Activated effector memory CD4-positive, alpha-beta T cell treated with Interleukin-2 at 50 U/mL for 16 hours (primary cell): Measurements from ENCODE around the gene ZHX3.

Experiments used
- DNase-seq: peaks from one replicate; pipeline ENCODE4 v3.0.0-alpha.2; 2020

Gene ZHX3

DNA sequence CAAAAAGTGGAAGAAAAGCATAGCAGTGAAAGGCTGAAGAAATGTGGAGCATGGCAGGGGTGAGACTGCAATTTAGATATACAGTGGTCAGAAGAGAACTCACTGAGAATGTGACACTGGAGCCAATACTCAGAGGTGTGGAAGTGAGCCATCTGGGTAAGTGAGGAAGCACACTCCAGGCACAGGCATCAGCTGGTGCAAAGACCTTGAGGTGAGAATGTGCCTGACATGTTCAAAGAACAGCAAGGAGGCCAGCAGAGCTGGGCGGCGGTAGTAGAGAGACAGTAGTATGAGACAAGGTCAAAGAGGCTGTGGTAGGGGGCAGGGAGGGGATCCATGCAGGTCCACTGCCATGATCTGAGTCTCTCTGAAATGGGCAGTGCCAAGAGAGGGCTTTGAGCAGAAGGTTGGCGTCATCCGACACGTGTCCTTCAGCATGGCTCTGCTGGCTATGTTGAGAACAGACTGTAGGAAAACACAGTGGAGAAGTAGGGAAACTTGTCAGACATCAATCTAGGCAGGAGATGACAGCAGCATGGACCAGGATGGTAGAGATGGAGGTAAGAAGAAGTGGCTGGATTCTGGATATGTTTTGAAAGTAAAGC is 95.8 kb downstream of the ZHX3 start:
- no peak for DNase-seq

DNA sequence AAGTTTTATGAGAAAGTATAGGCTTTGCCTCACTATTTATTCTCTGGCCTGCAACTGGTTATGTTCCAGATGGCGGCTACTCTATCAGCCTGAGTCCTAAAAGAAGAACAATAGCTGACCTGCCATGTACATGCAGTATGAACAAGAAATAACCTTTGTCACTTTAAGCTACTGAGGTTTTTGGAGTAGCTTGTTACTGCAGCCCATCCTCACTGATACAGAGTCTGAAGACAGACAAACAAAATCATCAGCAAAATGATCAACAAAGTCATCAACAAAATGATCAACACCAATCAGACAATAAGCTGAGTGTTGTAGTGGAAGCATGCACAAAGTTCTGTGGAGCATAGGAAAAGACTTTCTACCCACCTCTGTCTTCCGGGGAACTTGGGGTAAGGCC is 97.7 kb downstream of the ZHX3 start:
- no peak for DNase-seq

- no peak for DNase-seq
Measured at GRCh38 chr20:41218466-41218865, 99.1 kb downstream of the ZHX3 start.

DNA sequence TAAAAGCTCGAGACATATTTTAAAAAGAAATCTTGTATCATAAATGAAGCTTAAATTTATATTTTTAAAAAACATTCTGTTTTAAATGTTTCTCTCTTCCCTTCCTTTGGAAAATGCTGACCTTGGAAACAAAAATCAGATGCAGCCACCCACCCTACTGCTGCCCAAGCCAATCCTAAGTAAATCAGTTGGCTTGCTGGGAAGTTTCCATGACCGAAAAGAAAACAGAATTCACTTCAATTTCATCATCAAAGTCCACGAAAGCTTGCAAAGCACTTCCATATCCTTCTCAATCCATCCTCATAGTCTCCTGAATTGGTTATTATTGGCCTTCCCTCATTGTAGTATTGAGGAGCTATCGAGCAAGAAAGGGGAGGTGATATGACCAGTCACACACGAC is 100.1 kb downstream of the ZHX3 start:
- DNase-seq: no peak

DNA sequence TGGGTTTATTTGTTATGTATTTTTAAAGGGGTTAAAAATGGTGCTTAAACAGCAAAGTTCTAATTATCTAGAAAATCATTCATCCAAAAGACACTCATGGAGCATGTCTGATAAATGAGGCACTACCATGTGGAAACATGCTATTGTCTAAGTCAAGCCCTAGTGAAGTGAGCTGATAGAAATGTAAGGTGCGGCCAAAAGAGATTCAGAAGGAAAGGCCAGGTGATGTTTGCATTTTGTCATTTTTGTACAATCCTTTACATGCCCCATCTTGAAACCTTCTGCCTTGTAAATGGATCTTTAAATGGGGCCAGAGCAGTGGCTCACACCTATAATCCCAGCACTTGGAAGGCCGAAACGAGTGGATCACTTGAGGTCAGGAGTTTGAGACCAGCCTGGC is 102.9 kb downstream of the ZHX3 start:
- DNase-seq: no peak

DNA sequence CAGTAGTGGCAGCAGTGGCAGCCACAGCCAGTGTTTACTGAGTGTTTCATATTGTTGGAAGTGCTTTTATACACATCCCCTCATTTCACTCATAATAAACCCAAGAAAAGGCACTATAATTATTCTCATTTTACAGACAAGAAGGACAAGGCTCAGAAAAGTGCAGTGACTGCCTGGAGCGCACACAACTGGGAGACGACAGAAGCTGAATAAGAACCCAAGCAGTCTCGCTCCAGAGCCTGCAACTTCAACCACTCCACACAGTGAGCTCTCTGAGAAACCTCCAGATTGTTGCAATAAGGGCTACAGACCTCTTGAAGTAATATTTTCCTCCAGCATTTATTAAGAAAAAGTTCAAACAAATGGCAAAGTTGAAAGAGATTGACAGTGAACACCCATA is 103.3 kb downstream of the ZHX3 start:
- DNase-seq: no peak

DNA sequence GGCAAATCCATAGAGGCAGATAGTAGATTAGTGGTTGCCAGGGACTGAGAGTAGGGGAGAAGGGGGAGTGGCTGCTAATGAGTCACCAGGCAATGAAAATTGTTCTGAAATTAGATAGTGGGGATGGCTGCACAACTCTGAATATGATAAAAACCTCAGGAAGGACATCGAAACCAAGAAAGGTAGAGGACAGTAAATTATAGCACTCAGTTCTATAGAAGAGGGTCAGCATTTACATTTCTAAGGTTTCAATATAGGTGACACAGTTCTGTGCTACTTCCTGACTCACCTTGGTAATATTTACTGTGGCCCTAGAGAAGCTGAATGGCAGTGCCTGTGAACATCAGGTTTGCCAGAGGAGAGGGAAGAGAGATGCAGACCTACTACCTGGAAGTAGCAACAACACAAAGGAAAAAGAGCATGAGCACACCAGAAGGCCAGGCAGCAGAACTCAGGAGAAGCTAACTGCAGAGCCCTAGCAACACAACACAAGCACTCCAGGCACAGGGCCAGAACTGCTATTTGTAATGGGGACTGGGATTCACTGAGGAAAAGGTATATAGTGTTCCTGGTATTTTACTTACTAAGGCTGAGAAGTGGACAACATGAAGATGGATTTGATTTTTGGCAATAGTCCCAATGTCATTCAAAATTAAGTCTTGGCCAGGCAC is 104.2 kb downstream of the ZHX3 start:
- DNase-seq: no peak

- DNase-seq: no peak
Measured at GRCh38 chr20:41205313-41205712, 112.2 kb downstream of the ZHX3 start.

DNA sequence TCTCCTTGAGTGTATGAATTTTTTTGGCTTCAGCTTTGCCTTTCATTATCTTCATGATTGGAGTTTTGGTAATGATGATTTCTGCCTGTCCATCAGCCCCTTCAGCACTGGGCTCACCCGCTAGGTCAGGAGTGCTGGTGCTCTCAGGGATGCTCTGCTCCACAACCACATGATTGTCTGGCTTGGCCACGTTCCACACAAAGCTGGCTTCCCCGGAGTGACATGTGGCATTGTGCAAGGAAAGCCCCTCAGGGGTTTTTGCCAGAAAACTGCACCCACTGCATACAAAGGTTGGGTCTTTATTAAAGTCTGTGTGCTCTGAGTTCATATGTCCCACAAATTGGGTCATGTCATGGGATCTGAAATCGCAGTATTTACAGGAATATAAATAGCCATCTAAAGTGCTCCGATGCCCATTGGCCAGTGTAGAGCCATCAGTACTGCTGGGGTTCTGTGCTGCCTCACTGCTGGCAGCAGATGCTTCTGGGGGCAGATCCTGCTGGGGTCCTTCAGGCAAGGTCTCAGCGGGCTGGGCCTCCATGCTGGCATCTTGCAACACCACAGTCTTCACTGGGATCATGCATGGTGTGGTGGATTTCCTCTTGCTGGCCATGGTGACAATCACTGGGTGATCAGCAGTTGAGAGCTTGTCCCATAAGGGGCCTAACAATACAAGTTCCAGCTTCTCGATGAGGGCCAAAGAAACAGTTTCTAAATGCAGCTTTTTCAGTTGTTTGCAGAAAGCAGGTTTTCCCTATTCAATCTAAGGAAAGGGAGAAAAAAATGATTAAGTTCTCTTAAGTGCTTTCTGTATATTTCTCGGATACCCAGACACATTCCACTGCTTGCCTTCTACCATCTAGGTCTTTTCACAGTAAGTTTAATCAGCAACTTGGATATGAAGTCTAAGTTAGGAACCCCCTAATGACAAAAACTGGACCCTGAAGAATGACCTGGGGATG is 112.9 kb downstream of the ZHX3 start:
- no peak for DNase-seq

DNA sequence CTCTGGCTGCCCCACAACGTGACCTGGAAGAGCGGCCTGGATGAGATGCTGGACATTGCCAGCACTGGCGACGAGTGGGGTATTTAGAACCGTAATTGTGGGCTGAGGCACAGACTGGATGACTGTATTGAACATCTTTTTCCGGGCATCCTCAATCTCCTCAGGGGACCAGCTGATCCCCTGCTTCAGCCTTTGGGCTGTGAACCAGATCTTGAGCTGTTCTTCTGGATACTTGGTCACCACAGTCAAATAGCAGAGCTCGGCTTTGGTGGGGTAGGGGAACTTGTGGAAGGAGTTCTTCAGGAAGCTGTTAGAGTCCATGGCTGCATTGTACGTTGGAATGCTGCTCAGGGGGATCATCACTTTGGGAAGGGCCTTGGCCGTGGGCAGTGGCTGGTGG is 113.9 kb downstream of the ZHX3 start:
- DNase-seq: no peak

- DNase-seq: no peak
Measured at GRCh38 chr20:41202426-41202825, 115.1 kb downstream of the ZHX3 start.

GRCh38 chr20:41201760-41202159 is 115.8 kb downstream of the ZHX3 start:
- DNase-seq: no peak

DNA sequence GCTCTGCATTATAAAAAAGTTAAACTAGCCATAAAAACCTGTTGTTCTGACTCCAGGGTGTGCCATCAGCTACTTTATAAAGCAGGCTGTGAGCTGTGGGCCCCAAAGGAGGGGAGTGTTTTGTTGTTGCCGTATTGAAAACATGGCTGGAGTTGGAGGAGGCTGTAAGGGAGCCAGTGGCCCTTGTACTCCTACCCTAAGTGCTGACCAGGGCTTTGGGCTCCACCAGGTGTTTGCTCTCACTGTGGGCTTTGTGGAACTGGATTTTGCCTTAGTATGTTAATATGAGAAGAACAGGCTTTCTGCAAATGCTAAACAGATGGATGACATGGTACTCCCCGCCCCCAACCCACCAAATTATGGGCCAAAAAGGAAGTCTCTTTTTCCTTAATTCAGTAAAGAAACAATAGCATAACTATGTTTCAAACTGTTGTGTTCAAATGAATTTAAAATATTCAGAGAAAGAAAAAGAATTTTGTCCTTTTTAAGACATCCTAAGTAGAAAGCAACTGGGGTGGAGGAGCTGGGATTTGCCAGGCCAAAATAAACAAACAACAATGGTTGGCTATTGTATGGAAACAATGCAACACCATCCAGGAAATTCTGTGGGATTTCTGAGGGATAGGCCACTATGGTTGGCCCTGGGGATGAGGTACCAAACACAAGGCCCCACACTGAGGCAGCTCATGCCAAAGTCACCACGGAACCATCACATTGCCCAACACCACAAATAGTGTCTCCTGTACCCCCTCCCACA is 116.9 kb downstream of the ZHX3 start:
- DNase-seq: no peak

- DNase-seq: no peak
Measured at GRCh38 chr20:41198443-41198842, 119.1 kb downstream of the ZHX3 start.

GRCh38 chr20:41196653-41197225 is 120.8 kb downstream of the ZHX3 start:
- DNase-seq: no peak

- DNase-seq: no peak
Measured at GRCh38 chr20:41192575-41192974, 125.0 kb downstream of the ZHX3 start.

- no peak for DNase-seq
Measured at GRCh38 chr20:41191562-41192500, 125.7 kb downstream of the ZHX3 start.

DNA sequence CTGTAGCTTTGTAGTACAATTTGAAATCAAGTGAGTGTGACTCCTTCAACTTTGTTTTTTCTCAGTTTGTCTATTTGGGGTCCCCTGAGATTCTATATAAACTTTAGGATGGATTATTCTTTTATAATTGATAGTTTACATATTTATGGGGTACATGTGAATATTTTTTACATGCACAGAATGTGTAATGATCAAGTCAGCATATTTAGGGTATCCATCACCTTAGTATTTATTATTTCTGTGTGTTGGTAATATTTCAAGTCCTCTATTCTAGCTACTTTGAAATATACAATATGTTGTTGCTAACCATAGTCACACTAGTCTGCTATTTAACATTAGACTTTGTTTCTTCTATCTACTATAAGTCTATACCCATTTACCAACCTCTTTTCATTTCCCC is 129.9 kb downstream of the ZHX3 start:
- no peak for DNase-seq

GRCh38 chr20:41185013-41185757 is 132.3 kb downstream of the ZHX3 start:
- DNase-seq: no peak

GRCh38 chr20:41183831-41184230 is 133.7 kb downstream of the ZHX3 start:
- DNase-seq: no peak

DNA sequence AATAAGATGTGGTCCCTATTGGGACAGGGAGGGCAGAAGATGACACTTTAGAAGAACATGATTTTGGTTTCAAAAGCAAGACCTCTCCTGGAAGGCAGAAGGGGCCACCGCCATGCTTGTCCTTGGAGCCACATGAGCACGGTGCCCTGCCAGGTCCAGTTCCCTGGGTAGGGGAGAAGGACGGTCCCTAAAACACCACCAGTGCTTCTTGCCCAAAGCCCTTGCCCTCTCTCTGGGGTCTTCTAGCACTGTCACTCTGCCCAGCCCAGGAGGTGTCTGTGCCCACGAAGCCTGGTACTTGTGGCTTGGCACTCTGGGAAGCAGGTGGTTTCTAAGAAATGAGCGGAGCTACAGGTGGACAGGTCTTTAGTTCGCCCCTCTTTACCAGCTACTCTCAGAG is 134.1 kb downstream of the ZHX3 start:
- no peak for DNase-seq
